IPS-NIHi7 (cell line): ENCODE results near the gene HGS.
A peak's percentile ranks its signal among the peaks of the same experiment; 100 is the strongest.

ENCODE experiments used
- DNase-seq: peaks from one replicate; pipeline ENCODE4 v3.0.0; 2012; ENCODE audit warnings: mixed read lengths; ENCODE audit errors: extremely low spot score

HGS gene, protein sequence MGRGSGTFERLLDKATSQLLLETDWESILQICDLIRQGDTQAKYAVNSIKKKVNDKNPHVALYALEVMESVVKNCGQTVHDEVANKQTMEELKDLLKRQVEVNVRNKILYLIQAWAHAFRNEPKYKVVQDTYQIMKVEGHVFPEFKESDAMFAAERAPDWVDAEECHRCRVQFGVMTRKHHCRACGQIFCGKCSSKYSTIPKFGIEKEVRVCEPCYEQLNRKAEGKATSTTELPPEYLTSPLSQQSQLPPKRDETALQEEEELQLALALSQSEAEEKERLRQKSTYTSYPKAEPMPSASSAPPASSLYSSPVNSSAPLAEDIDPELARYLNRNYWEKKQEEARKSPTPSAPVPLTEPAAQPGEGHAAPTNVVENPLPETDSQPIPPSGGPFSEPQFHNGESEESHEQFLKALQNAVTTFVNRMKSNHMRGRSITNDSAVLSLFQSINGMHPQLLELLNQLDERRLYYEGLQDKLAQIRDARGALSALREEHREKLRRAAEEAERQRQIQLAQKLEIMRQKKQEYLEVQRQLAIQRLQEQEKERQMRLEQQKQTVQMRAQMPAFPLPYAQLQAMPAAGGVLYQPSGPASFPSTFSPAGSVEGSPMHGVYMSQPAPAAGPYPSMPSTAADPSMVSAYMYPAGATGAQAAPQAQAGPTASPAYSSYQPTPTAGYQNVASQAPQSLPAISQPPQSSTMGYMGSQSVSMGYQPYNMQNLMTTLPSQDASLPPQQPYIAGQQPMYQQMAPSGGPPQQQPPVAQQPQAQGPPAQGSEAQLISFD

DNA sequence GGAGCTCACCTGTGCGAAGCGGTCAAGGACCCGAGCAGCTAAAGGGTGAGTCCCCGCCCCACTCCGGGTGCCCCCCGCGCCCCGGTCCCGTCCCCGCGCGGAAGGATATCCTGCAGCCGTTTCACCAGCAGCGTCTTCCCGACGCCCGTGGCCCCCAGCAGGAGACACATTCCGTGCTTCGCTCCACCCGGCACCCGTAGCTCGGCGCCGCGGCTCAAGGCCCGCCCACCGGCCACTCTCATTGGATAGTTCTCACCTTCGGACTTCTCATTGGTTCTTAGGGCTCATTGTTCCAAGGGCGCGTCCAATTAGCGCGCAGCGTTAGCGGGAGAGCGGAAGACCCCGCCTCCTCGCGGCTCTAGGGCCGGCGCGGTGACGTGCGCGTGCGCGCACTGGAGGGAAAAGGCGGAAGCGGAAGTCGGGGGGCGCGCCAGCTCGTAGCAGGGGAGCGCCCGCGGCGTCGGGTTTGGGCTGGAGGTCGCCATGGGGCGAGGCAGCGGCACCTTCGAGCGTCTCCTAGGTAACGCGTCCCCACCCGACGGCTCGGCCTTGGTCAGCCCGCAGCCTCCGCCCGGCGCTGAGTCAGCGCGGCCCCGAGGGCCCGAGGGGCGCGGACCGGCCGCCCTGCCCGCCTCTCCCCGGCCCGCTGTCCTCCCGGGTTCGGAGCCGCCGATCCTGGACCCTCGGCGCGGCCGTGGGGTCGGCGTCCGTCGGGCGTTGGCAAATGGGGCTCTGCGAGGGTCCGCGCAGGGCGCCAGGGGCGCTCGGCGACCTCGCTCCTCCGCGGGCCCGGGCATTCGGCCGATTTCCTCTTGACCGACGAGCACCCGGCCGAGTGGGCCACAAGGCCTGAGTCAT is at the start of gene HGS, which contains the start of gene ARL16:
TSS of gene HGS (plus strand) at position 428 of the 858 bp plus-strand sequence. CDS start at position 484, 56 bp downstream.
TSS of gene ARL16 (minus strand) at position 214 of the 858 bp plus-strand sequence. CDS start at position 170, 44 bp downstream.
- DNase-seq = peak; percentile 100

DNA sequence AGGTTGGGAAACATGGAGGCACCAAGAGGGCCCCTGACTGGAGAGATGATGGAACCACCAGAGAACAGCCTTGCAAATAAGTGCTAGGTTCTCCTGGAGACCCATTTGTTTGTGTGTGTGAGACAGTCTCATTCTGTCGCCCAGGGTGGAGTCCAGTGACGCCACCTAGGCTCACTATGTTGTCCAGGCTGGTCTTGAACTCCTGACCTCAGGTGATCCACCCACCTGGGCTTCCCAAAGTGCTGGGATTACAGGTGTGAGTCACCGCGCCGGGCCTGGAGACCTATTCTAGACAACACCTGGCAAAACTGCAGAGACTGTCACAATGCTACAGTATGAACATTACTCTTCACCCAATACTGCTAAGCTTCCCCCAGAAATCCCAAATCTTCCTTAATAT is 48.4 kb upstream of the HGS start:
- no peak for DNase-seq

DNA sequence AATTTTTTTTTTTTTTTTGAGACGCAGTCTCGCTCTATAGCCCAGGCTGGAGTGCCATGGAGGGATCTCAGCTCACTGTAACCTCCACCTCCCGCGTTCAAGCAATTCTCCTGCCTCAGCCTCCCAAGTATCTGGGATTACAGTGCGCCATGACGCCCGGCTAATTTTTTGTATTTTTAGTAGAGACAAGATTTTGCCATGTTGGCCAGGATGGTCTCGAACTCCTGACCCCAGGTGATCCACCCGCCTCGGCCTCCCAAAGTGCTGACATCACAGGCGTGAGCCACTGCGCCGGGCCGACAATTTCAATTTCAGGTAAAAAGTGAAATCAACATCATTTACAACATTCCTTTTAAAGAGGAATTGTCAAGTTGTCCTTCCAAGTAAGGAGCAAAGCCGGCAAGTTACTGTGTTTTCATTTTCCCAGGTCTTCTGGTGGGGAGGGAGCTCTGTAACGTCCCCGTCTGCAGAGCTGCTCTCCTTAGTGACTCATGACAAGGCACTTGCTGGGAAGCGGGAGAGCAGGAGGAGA is 47.8 kb upstream of the HGS start:
- no peak for DNase-seq

DNA sequence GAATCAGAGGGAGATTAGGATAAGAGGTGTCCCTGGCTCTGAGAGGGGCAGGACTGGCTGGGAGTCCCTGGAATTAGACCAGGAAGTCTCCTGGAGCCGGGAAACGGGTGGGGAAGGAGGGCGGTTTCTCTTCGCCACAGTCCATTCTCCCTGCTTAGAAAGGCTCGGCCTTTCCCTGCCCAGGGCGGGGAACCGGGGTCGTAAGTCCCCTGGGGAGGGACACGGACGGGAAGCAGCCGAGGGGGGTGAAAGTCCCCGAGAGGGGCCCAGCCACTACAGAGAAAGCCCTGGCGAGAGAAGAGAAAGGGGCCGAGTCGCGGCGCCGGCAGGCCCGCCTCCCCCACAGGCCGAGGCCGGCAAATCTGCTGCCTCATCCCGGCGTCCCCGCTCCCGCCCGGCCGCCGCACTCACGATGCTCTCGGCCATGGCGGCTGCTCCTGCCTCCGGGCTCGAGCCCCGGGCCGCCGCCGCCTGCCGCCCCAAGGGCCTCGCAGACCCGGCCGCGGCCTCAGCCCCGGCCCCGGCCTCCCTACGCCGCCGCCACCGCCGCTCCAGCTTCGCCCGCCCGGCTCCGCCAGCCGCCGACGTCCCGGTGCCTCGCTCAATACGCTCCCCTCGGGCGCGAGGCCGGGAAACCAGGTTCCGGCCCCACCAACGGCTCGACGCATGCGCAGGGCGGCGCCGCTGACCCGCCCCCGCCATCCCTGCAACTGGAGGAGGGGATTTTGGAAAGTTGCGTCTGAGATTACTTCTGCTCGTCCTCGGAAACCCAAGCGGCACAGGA is 47.1 kb upstream of the HGS start, which contains the start of the genes NPLOC4 and TSPAN10:
TSS of gene NPLOC4 (minus strand) at position 608 of the 784 bp plus-strand sequence. CDS start at position 426, 182 bp downstream.
TSS of gene TSPAN10 (plus strand) at position 692 of the 784 bp plus-strand sequence. CDS start 5,217 bp downstream, outside the sequence.
- peak; percentile 100 for DNase-seq

DNA sequence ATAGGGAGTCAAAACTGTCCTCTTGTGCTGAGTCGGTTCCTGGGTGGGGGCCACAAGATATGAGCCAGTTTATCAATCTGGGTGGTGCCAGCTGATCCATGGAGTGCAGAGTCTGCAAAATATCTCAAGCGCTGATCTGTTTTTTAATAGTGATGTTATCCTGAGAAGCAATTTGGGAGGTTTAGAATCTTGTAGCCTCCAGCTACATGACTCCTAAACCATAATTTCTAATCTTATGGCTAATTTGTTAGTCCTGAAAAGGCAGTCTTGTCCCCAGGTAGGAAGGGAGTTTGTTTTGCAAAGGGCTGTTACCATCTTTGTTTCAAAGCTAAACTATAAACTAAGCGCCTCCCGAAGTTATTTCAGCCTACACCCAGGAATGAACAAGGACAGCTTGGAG is 45.1 kb upstream of the HGS start:
- no peak for DNase-seq

DNA sequence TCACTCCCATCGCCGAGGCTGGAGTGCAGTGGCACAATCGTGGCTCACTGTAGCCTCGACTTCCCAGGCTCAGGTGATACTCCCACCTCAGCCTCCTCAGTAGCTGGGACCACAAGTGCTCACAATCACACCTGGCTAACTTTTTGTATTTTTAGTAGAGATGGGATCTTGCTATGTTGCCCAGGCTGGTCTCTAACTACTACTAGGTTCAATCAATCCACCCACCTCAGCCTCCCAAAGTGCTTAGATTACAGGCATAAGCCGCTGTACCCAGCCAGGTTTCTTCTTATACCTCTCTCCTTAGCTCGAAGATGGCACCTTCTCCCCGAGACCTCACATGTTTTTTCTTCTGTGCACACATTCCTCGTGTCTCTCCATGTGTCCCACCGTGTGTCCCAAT is 43.8 kb upstream of the HGS start:
- no peak for DNase-seq

DNA sequence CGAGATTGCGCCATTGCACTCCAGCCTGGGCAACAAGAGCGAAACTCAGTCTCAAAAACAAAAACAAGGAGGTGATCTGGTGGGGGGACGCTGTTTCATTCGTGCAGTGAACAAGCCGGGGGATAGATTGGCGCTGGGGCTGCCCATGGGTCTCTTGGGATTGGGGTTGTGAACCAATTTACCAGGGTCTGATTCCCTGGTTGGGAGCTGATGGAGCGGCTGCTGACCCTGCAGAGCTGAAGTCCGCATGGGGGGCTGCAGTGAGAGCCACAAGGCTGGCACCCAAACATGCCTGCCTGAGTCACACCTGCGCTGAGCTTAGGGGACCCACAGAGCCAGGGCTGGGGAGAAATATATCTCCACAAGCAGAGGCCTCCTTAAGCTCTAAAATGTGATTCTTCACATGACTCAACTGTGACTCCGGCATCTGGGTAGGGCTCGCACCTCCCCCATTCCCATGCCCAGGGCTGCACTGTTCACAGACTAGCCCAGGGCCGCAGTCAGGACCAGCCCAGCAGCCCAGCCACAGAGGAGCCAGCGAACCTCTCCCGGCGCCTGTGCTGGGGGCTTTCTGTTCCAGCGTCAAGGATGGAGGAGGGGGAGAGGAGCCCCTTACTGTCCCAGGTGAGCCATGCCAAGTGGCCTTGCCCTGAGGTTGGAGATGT is 41.9 kb upstream of the HGS start:
- no peak for DNase-seq

DNA sequence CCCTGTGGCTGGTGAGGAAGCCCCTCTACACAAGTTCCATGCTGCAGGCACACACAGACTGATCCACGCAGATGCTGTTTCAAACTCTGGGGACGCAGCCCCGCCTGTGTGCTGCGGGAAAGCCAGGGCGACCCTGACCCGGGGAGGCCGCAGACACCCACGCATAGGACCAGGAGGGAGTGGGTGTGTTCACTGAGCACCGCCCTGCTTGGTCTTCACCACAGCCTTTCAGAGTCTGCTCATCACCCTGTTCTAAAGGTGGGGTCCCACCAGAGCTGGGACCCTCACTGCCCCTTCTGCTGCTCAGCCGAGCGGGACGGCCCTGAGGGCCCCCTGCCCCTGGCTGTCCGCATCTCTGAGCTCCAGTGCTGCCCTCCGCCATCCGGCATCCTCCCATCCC is 39.3 kb upstream of the HGS start:
- DNase-seq = no peak

DNA sequence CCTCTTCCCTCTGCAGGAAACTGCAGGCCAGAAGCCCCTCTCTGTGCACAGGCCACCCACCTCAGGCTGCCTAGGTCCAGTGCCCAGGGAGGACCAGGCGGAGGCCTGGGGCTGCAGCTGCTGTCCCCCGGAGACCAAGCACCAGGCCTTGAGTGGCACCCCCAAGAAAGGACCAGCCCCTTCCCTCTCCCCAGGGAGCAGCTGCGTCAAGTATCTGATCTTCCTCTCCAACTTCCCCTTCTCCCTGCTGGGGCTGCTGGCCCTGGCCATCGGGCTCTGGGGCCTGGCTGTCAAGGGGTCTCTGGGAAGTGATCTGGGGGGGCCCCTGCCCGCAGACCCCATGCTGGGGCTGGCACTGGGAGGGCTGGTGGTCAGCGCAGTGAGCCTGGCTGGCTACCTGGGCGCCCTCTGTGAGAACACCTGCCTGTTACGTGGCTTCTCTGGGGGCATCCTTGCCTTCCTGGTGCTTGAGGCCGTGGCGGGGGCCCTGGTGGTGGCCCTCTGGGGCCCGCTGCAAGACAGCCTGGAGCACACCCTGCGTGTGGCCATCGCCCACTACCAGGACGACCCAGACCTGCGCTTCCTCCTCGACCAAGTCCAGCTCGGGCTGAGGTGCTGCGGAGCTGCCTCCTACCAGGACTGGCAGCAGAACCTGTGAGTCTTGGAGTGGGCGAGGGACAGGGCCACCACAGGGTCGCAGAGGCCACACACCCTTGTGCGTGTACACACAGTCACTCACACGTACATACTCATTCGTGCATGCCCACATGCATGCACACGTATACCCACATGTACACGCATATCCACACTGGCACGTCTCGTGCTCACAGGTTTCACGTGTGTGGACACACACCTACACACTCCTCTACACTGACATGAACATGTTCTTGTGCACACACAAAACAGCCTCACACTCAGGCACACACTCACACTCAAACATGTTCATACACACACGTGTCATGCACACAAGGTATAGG is 38.5 kb upstream of the HGS start:
- no peak for DNase-seq

DNA sequence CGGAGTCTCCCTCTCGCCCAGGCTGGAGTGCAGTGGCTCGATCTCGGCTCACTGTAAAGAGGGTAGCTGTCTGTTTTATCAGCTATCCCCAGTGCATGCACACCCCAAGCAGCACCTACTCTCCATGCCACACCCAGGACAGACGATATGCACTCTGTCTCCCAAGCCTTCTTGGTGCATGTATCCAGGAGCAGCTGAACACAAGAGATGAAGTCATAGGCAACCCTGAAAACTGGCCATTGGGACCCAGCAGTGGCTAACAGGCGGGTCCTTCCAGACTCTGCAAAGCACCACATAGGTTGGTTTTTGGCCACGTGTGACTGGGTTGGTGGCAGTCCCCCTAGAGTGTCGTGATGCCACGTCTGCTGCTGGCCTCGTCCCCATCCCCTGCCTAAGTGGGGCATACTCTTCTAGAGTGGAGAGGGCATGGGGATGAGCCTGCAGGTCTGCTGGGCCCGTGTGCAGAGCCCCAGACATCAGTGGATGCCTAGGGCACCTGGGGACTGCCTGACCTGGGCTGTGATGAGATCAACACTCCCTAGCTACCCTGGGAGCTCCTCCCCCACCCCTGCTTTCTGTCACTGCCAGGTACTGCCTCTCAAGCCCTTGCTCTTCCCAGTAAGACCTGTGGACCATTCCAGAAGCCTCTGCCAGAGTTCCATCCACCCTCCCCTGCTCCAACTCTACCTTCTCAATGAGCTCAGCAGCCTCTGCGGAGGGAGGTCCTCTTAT is 36.8 kb upstream of the HGS start:
- DNase-seq = no peak

DNA sequence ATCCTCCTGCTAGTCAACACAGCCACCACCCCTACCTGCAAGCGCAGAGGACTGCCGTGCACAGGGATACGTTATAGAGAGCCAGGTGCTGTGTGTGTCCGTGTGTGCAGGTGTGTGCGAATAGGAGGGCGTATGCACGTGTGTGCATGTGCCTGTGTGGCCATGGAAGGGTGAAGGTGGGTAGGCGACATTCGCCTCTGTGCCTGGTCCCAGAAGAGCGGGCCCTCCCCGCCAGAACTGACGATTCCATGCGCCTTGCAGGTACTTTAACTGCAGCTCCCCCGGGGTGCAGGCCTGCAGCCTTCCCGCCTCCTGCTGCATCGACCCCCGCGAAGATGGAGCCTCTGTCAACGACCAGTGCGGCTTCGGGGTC is 36.2 kb upstream of the HGS start:
- no peak for DNase-seq

DNA sequence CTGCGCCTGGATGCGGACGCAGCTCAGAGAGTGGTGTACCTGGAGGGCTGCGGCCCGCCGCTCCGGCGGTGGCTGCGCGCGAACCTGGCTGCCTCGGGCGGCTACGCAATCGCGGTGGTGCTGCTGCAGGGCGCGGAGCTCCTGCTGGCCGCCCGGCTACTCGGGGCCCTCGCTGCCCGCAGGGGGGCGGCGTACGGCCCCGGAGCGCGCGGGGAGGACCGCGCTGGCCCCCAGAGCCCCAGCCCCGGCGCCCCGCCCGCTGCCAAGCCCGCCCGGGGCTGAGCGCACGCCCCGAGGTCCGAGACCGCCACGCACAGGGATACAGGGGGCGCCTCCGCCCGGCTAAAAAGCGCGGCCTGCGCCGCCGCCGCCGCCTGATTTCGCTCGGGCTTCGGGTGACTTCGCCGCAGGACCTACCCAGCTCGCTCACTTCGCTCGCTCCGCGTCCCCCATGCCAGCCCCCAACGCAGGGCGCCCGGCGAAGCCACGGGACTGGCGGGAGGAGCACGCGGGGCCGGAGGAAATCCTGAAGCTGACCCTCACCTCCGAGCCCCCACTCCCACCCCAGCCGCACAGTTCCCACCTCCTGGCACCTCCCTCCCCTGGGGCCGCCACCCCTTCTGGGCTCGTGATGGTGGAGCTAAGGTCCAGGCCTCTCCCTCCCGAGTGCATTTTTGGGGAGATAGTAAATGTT is 35.7 kb upstream of the HGS start:
- peak; percentile 65 for DNase-seq

DNA sequence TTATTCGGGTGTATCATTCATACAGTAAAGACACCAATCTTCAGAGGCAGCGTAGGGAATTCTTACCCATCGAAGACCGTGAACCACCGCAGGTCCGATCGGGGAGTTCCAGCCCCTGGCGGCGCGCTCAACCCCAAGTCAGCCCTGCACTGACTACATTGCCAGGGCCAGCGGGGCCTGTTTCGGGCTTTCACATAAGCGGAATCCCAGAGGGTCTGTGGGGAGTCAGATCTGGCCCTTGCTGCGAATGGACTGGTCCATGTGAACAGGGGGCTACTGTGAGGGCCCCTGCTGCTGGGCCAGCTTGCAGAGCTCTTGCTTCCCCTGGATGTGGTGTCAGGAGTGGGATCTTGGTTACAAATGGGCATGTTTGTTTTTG is 35.1 kb upstream of the HGS start:
- DNase-seq = no peak

DNA sequence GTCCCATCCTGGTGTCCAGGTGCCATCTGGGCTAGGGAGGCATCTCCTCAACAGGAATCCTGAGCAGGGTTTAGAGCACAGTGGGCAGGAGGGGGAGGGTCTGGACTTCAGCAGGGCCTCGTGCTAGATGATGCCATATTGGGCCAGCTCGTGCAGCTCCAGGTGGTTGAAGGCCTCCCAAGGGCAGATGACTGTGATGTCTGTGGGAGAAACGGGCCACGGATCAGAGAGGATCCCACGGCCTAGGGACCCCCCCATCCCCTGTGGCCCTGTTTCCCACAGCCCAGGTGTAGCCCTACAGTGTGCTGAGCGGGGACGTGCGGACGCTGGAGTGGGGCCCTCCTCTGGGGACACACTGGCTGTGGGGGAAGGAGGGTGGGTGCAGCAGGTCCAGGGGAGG is 32.9 kb upstream of the HGS start:
- DNase-seq = no peak

DNA sequence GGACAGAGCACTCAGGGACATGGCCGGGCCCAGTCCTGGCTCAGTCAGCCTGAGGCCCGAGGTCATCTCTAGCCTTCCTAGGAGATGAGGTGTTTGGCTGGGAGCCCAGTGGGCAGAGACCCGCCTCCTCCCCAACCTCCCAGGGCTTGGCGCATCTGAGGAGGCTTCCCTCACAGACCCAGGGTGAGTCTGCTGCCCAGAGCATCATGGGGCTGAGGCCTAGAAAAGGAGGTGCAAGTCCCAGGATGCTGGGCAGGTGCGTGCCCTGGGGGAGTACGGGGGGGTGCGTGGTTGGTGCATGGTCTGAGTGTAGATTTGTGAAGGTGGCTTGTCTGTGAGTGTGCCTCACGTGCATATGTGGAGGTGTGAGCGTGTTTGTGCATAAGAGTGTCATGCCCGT is 32.1 kb upstream of the HGS start:
- no peak for DNase-seq

DNA sequence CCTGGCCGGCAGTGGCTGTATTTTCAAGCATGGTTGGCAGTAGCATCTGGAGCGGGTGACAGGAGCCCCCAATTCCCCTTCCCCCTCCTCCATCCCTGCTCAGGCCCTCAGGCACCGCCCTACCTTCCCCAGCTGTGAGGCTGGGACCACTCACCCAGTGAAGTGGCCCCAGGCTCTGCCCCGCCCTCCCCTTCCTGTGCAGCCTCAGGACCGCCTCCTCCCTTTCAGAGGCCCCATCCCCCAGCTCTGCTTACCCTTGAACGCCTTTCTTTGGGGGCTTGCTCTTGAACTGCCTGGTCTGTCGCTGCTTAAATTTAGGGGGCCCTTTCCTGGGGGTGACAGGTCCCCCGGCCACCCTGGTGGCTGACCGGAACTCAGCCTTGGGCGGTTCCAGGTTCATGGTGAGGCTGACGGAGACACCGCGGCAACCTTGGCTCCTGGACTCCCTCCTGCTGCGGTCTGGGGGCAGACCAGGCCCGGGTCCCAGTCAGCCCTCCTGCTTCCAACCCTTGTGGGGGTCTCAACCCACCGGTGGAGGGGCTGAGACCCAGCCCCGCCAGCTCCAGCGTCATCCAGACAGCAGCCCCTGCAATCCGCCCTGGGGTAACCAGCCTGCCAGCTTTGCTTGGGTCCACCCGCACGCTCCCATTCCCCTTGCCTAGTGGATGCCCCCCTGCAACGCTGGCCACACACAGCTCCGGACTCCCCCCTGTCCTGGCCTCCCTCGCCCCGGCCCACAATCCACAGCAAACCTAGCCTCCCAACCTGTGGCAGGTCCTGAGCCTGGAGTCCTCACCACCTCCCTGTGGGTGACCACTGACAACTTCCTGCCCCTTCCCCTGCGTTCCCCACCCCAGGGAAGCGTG is 30.7 kb upstream of the HGS start:
- peak; percentile 83 for DNase-seq
